ENCODE measurements around the gene DUOX1.
"Not testable (repeated sequence)": the region's sequence is repeated elsewhere in the genome, so short reads cannot be mapped to it uniquely, and the experiment has no call there.

DUOX1 gene

DNA sequence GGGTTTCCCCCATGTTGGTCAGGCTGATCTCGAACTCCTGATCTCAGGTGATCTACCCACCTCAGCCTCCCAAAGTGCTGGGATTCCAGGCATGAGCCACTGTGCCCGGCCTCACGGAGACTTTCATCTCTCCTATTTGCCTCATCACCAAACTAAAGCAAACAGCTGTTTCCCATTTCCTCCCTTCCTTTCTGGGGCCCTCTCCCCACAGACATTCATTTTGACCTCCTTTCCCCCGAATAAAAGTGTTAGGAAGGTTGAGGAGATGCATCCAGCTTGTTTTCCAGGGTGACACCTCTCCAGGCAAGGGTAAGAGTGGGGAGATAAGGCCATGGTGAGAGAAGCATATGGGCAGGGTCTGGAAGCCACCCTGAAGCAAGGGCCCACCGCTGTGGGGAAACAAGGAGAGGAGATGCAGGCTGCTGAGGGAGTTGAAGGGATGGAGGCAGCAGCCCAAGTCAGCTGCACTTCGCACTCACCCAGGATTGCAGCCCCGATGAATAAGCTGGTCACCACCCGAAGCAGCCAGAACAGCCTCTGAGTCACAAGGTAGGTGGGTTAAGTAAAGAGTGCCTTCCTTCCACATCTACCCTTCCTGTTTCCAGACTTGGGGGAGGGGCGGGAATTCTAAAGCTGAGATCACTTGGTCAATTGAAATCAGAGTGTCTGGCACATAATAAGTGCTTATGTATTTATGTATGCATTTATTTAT, 7.9 kb upstream of the DUOX1 start:
- DNase-seq (ENCODE audit: low read depth in 2 of 2): no peak

DNA sequence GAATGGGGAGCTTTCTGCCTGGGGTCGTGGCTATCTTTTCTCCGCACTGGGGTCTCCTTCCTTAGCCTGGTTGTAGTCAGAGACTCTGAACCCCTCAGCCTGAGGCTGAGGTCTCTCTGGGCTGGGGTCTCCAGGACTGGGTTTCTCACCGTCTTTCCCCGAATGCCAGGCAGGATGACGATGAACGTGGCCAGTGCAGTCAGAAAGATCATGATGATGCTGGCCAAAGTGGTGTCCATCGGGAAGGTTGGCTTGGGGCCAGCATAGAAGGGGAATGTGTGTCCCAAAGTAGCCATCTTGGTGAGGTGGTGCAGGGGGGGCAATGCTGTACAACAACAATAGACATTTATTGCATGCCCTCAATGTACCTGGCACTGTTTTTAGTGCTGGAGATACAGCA, 7.1 kb upstream of the DUOX1 start:
- no peak for DNase-seq (ENCODE audit: low read depth in 2 of 2)

GRCh38 chr15:45123397-45123796, 6.4 kb upstream of the DUOX1 start:
- no peak for DNase-seq (ENCODE audit: low read depth in 2 of 2)

GRCh38 chr15:45126535-45127158, 3.1 kb upstream of the DUOX1 start:
- DNase-seq (ENCODE audit: low read depth in 2 of 2): peak in 1 of 2 donors; percentile 32

GRCh38 chr15:45128971-45129639, 689 bp upstream of the DUOX1 start:
- DNase-seq (ENCODE audit: low read depth in 2 of 2): no peak

DNA sequence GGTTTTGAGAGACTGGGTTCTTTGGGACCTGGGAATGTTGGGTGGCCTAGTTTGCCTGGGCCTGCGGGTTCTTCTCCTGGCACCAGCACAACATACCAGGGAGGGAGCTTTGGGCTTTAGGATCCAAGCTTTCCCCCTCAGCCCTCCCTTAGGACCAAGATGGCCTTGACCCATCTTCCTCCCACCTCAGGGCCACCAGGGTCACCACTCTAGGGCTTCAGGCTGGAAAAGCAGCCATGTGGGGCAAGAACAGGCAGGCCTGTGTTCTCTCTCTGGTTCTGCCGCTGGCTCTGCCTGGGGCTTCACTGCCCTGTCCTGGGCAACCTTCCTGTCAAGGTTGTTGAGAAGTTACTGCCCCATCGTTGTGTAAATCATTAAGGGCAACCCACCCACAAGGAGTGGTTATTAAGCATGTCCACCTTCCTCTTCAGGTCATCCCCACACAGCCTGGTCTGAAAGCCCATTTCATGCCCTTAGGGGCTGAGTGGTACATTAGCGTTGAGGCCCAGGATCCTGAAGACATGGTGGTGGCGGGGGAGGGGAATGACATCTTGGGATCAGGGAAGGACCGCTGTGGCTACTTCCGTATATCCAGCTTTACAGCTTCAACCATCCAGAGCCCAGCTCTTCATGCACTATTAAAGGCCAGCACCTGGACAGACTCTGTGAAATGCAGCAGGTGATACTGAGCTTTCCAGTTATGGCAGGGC, 652 bp downstream of the DUOX1 start:
- DNase-seq (ENCODE audit: low read depth in 2 of 2): no peak

DNA sequence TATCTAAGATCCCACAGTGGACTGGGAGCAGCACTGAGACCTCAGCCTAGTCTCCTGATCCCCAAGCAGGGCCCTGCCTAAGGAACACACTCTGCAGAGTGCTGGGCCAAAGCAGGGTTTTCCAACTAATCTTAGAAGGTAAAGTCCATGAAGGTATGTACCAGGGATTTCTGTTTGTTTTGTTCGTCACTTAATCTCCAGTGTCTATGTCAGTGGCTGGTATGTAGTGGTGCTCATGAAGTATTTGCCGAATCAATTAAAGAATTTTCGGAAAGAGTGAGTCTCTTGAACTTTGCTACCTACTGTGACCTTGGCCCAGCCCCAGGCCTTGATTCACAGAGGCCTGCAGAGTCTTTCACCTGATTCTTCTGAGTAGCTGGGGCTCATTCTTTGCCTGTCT, 1.7 kb downstream of the DUOX1 start:
- no peak for DNase-seq (ENCODE audit: low read depth in 2 of 2)

GRCh38 chr15:45132844-45133560, 3.2 kb downstream of the DUOX1 start:
- DNase-seq (ENCODE audit: low read depth in 2 of 2): no peak

DNA sequence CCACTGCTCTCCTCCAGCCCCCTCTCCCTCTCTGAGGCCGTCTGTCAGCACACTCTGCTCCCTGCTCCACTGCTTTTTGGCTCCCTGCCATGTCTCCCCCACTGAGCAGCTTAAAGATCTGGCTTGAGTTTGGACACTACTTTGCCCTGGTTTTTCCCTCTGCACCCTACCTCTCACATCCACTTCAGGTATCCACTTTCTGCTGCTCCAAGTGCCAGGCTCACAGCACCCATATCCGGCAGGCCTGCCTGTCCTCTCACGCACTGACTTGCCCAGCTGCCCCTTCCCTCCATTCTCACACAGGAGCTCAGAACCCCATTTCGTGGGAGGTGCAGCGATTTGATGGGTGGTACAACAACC, 3.7 kb downstream of the DUOX1 start:
- no peak for DNase-seq (ENCODE audit: low read depth in 2 of 2)

DNA sequence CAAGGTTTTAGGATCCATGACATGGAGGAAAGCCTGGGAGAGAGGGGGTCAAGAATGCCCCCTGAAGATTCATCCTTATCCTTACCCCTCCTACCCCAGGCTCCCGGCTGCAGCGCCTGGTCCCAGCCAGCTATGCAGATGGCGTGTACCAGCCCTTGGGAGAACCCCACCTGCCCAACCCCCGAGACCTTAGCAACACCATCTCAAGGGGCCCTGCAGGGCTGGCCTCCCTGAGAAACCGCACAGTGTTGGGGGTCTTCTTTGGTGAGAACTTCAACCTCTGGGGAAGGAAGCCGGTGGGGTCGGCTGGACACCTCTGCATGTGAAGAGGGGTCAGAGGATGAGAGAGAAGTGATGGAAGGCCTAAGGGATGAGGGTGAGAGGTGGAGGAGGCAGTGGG, 4.3 kb downstream of the DUOX1 start:
- DNase-seq (ENCODE audit: low read depth in 2 of 2): no peak

DNA sequence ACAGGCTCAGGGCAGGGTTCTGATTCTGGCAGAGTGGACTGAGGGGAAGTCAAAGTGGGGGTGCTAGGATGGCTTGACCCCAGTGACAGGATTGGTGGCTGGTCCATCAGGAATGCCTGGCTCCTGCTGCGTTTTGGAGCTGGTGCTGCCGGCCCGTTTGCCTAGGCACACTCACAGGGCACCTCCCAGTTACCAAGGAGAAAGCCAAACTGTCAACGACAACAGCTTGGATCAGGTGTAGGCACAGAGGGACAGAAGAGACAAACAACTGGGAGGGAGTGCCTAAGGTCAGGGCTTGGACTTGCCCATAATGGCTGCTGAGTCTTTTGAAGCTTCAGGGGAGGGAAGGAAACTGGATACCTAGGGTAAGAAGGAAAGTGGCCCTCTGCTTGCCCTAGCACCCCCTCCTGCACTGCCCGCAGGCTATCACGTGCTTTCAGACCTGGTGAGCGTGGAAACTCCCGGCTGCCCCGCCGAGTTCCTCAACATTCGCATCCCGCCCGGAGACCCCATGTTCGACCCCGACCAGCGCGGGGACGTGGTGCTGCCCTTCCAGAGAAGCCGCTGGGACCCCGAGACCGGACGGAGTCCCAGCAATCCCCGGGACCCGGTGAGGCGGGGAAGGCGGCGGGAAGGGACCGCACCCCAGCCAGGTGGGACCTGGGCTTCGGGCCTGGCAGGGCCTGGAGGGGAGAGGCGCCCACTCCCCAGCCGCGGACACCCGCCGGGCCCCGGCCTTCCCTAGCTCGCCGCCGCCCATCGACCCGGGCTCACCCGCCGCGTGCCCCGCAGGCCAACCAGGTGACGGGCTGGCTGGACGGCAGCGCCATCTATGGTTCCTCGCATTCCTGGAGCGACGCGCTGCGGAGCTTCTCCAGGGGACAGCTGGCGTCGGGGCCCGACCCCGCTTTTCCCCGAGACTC, 5.1 kb downstream of the DUOX1 start:
- DNase-seq (ENCODE audit: low read depth in 2 of 2): no peak

- DNase-seq (ENCODE audit: low read depth in 2 of 2): not testable (repeated sequence)
These were observed 6.0 kb downstream of the DUOX1 start for GRCh38 chr15:45135705-45136377.

GRCh38 chr15:45136378-45136764, 6.6 kb downstream of the DUOX1 start:
- DNase-seq (ENCODE audit: low read depth in 2 of 2): no peak

DNA sequence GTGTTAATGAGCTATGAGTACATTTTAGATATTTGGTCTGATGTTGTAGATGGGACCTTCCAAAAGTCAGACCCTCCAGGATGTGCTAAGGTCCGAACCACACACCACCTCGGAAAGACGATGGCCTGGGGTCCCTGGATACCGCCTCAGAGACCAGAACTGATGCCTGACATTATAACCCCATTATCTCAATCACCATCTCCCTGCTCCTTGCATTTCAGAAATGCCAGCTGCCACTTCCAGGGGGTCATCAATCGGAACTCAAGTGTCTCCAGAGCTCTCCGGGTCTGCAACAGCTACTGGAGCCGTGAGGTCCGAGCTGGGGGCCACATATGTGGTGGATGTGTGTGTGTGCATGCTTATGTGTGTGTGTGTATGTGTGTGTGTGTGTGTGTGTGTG, 7.9 kb downstream of the DUOX1 start:
- DNase-seq (ENCODE audit: low read depth in 2 of 2): no peak

DNA sequence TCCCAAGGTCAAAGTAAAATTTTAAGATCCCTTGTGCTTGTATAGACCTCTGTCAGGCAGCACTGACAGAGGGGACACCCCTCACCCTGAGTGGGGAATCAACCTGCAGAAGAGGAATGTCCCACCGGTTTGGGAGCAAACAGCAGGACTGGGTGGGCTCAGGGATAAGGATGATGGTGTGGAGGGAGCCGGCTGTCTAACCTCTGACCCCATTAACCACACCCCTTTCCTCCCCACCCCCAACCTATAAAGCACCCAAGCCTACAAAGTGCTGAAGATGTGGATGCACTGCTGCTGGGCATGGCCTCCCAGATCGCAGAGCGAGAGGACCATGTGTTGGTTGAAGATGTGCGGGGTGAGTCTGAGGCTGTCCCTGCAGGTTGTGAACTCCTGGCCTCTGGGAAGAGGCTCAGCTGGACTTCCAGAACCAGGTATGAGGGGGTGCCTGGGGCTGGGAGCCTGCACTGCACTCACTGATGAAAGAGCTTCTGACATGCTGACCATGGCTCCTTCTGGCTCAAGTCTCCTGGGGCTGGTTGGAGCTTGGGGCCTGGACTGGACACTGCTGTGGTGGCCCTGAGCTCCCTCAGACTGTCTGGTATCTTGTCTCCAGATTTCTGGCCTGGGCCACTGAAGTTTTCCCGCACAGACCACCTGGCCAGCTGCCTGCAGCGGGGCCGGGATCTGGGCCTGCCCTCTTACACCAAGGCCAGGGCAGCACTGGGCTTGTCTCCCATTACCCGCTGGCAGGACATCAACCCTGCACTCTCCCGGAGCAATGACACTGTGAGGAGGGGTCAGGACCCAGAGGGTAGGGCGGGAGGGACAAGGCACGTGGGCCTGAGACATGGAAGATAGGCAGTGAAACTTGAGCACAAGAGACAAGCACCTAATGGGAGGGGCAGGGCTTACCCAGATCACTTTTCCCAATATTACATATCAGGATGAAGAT, 9.3 kb downstream of the DUOX1 start:
- DNase-seq (ENCODE audit: low read depth in 2 of 2): no peak

- DNase-seq (ENCODE audit: low read depth in 2 of 2): no peak
These were observed 10.0 kb downstream of the DUOX1 start for GRCh38 chr15:45139770-45140169.

DNA sequence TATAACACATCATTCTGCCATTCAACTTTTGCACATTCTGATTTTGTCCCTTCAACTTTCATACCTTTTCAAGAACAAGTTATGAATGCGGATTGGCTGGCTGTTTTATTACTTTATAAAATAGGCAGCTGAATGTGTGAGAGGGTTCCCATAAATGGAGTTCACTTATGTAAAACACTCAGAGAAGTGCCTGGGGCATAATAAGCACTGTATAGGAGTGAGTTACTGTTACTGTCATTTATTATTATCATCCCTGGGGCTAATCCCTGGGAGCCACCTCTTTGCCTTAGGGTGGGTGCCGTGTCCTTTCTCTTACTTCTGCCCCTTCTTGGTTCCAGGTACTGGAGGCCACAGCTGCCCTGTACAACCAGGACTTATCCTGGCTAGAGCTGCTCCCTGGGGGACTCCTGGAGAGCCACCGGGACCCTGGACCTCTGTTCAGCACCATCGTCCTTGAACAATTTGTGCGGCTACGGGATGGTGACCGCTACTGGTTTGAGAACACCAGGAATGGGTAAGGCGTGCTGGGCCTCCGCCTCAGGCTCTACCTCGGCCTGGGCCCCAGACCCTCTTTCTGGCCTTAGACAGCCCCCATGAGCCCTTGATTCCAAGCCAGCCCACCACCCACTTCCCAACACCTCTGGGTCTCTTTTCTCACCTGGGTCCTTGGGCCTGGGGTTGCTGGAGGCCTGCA, 10.9 kb downstream of the DUOX1 start:
- DNase-seq (ENCODE audit: low read depth in 2 of 2): no peak

DNA sequence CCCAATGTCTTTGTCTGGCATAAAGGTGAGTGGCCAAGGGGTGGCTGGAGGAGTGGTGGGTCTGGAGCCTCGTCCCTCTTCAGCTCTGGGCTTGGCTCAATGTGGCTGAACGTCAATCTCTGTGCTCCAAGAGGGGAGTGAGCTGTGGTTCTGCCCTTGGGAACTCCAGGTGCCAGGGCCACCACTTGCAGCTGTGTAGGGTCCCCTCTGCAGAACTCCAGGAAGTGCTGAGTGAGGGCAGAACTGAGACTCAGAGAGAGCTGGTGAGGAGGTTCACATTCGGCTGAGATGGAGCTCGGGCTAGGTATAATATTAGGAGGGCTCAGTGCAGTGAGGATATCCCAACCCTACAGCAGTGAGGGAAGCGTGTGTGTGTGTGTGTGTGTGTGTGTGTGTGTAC, 11.6 kb downstream of the DUOX1 start:
- DNase-seq (ENCODE audit: low read depth in 2 of 2): no peak

GRCh38 chr15:45143056-45143455, 13.3 kb downstream of the DUOX1 start:
- DNase-seq (ENCODE audit: low read depth in 2 of 2): no peak

All from stimulated activated CD4-positive, alpha-beta T cell treated with anti-CD3 and anti-CD28 coated beads, Interleukin-1b, Interleukin-23, amount 100 ng/mL, for 4 hours (primary cell).